ENCODE results near the gene RTN4. TPM values are rescaled to one million over a fixed set of nuclear protein-coding genes. Genes with fewer than 3 reads are reported as not detected.

Gene RTN4
- total RNA-seq, 1 donor: 355 TPM

DNA sequence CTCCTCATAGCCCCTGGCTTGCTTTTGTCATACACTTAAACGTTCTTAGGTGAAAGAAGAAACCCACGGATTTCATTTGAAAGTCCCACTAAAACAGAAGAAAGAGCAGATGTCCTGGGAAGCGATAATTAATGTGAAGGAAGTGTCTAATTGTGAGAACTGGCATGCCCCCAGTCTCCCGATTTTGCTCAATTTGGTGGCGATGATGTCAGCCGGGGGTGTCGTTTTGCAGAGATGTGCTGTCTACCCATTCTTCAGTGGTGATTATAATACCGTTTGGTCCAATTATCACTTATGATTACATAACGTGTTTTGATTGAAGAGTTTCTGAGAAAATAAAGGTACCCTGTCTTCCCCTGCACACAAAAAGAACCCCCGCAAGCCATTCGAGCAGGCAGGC lies 103.1 kb downstream of the RTN4 start:
- H3K4me1 ChIP-seq (ENCODE audit: insufficient read depth, low read length): peaks cover 22% of the 10 kb centered on the region
- H3K9me3 ChIP-seq (ENCODE audit: low read depth, low read length): no peaks in the 10 kb centered on the region
- H3K4me3 ChIP-seq (ENCODE audit: insufficient read depth, low read length): no peak overlapping the region
- DNase-seq (ENCODE audit: insufficient read length, low spot score, missing footprints): no peak
- H3K4me2 ChIP-seq (ENCODE audit: insufficient read depth, low read length): no peak overlapping the region
- no peaks in the 10 kb centered on the region for H4K20me1 ChIP-seq (ENCODE audit: insufficient read depth, low read length)
- H3K36me3 ChIP-seq (ENCODE audit: insufficient read depth, low read length): no peaks in the 10 kb centered on the region
- H3K27ac ChIP-seq (ENCODE audit: low read depth, low read length): no peak overlapping the region
- no peaks in the 10 kb centered on the region for H3K27me3 ChIP-seq (ENCODE audit: insufficient read depth, low read length)
- no peak overlapping the region for H2AFZ ChIP-seq (ENCODE audit: low read length)
- TF ChIP-seq, protein P1, sequence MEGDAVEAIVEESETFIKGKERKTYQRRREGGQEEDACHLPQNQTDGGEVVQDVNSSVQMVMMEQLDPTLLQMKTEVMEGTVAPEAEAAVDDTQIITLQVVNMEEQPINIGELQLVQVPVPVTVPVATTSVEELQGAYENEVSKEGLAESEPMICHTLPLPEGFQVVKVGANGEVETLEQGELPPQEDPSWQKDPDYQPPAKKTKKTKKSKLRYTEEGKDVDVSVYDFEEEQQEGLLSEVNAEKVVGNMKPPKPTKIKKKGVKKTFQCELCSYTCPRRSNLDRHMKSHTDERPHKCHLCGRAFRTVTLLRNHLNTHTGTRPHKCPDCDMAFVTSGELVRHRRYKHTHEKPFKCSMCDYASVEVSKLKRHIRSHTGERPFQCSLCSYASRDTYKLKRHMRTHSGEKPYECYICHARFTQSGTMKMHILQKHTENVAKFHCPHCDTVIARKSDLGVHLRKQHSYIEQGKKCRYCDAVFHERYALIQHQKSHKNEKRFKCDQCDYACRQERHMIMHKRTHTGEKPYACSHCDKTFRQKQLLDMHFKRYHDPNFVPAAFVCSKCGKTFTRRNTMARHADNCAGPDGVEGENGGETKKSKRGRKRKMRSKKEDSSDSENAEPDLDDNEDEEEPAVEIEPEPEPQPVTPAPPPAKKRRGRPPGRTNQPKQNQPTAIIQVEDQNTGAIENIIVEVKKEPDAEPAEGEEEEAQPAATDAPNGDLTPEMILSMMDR (IDR thresholded peaks at IDR 0.05; ENCODE audit: extremely low read depth, low read depth, low read length): no peak
- H3K79me2 ChIP-seq (ENCODE audit: insufficient read depth, low read length): no peaks in the 10 kb centered on the region

DNA sequence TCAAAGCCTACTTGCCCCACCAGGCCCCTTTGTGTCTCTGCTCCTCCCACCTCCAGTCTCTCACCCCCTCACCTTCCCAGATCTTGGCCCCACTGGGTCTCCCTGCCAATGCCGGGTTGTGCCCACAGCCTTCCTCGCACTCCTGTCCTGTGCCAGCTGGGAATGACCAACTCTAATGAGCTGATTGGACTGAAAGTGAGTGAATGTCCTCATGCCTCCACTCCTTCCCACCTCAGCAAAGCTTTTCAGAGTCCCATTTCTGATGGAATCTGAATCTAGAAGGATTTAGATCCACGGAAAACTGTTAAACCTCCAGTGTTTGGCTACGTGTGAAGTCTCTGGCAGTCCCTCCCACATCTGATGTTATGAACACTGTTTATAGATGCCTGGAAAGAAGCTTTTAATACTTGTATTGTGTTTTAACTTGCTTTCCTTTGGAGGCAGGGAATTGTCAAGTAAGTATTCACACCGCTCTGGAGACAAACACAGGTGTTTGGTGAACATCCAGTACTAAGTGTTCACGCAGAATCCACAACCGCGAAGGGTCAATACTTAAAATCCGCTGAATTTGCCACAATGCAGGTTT lies 103.9 kb downstream of the RTN4 start:
- TF ChIP-seq, protein P1 (IDR thresholded peaks at IDR 0.05; ENCODE audit: extremely low read depth, low read depth, low read length): no peak
- Histone ChIP-seq H4K20me1 (ENCODE audit: insufficient read depth, low read length) (no peaks in the 10 kb centered on the region), H3K9me3 (ENCODE audit: low read depth, low read length) (no peaks in the 10 kb centered on the region), H3K4me3 (ENCODE audit: insufficient read depth, low read length) (no peak overlapping the region), H3K4me2 (ENCODE audit: insufficient read depth, low read length) (no peak overlapping the region), H2AFZ (ENCODE audit: low read length) (peak overlapping the region; percentile 70), H3K4me1 (ENCODE audit: insufficient read depth, low read length) (peaks cover 16% of the 10 kb centered on the region), H3K27ac (ENCODE audit: low read depth, low read length) (peak overlapping the region; percentile 74), H3K27me3 (ENCODE audit: insufficient read depth, low read length) (no peaks in the 10 kb centered on the region), H3K79me2 (ENCODE audit: insufficient read depth, low read length) (no peaks in the 10 kb centered on the region), H3K36me3 (ENCODE audit: insufficient read depth, low read length) (no peaks in the 10 kb centered on the region)
- DNase-seq (ENCODE audit: insufficient read length, low spot score, missing footprints): no peak

DNA sequence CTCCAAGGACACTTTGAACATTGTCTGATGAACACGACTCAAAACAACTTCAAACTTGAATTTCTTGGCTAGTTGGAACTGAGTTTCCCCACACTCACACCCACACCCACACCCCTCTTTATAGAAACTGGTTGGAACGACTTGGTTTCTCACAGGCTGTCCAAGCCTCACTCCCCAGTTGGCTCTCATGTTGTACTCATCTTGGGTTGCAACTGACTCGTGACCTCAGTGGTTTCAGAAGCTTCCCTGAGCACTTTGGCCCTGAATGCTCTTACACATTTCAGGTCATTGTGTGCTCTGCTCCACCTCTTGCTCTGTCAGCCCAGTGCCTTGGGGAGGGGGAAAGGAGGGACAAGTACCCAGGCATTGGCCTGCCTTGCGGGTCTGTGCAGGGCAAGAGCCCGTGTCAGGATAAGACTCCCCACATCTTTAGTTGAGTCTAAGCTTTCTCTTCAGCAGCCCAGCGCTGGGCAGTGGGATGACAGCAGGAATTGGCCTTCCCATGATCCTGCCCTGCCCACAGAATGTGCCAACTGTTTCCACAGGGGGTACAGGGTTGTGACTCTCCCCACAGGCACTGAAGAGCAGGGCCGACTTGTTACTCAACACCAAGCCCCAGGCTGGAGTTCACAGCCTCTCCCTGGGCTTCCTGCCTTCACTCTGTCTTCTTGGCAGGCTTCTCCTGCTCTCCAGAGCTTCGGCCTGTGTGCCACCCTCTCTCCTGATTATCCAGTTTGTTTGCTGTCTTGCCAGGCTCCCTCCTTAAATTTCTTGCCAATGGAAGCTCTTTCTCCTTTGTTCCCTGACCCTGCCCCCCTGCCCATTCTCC lies 104.6 kb downstream of the RTN4 start:
- peak overlapping the region; percentile 42 for H3K4me2 ChIP-seq (ENCODE audit: insufficient read depth, low read length)
- no peaks in the 10 kb centered on the region for H3K36me3 ChIP-seq (ENCODE audit: insufficient read depth, low read length)
- H3K4me3 ChIP-seq (ENCODE audit: insufficient read depth, low read length): peak overlapping the region; percentile 2
- peaks cover 16% of the 10 kb centered on the region for H3K4me1 ChIP-seq (ENCODE audit: insufficient read depth, low read length)
- TF ChIP-seq, protein P1 (IDR thresholded peaks at IDR 0.05; ENCODE audit: extremely low read depth, low read depth, low read length): no peak
- peak overlapping the region; percentile 74 for H3K27ac ChIP-seq (ENCODE audit: low read depth, low read length)
- peak; percentile 90 for DNase-seq (ENCODE audit: insufficient read length, low spot score, missing footprints)
- peak overlapping the region; percentile 70 for H2AFZ ChIP-seq (ENCODE audit: low read length)
- no peaks in the 10 kb centered on the region for H3K9me3 ChIP-seq (ENCODE audit: low read depth, low read length)
- no peaks in the 10 kb centered on the region for H3K27me3 ChIP-seq (ENCODE audit: insufficient read depth, low read length)
- H3K79me2 ChIP-seq (ENCODE audit: insufficient read depth, low read length): no peaks in the 10 kb centered on the region
- no peaks in the 10 kb centered on the region for H4K20me1 ChIP-seq (ENCODE audit: insufficient read depth, low read length)

DNA sequence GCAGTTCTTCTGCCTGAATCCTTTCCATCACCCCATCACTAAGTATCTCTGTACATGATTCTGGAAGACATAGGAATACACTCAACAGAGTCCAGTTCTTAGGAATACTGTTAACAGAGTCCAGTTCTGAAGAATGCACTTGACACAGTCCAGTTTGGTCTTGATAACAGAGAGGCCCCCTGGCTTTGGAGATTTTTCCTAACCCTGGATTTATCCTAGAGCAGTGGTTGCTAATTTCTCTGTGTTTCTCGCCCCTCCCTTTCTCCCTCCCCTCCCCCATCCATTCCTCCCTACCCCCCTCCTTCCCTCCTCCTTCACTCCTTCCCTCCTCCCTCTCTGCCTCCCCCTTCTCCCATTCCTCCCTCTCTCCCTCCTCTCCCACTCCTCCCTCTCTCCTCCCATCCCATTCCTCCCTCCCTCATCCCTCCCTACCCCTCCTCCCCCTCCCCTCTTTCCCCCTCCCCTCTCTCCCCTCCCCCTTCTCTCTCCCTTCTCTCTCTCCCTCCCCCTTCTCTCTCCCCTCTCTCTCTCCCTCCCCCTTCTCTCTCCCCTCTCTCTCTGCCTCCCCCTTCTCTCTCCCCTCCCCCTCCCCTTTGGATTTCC lies 105.4 kb downstream of the RTN4 start:
- TF ChIP-seq, protein P1 (IDR thresholded peaks at IDR 0.05; ENCODE audit: extremely low read depth, low read depth, low read length): no peak
- H3K9me3 ChIP-seq (ENCODE audit: low read depth, low read length): no peaks in the 10 kb centered on the region
- no peaks in the 10 kb centered on the region for H3K36me3 ChIP-seq (ENCODE audit: insufficient read depth, low read length)
- no peaks in the 10 kb centered on the region for H3K79me2 ChIP-seq (ENCODE audit: insufficient read depth, low read length)
- H2AFZ ChIP-seq (ENCODE audit: low read length): no peak overlapping the region
- H4K20me1 ChIP-seq (ENCODE audit: insufficient read depth, low read length): no peaks in the 10 kb centered on the region
- no peak overlapping the region for H3K4me3 ChIP-seq (ENCODE audit: insufficient read depth, low read length)
- no peak overlapping the region for H3K4me2 ChIP-seq (ENCODE audit: insufficient read depth, low read length)
- H3K4me1 ChIP-seq (ENCODE audit: insufficient read depth, low read length): peaks cover 16% of the 10 kb centered on the region
- no peaks in the 10 kb centered on the region for H3K27me3 ChIP-seq (ENCODE audit: insufficient read depth, low read length)
- no peak overlapping the region for H3K27ac ChIP-seq (ENCODE audit: low read depth, low read length)
- DNase-seq (ENCODE audit: insufficient read length, low spot score, missing footprints): no peak

Measured in osteoblast (primary cell).